Measurements from ENCODE around the gene PHF2. TPM values are rescaled to one million over a fixed set of nuclear protein-coding genes. Genes with fewer than 3 reads are reported as not detected.

Gene PHF2
- polyA plus RNA-seq, 1 of the 3 experiments (the other 2 are of a cell fraction) = 11.2 TPM

DNA sequence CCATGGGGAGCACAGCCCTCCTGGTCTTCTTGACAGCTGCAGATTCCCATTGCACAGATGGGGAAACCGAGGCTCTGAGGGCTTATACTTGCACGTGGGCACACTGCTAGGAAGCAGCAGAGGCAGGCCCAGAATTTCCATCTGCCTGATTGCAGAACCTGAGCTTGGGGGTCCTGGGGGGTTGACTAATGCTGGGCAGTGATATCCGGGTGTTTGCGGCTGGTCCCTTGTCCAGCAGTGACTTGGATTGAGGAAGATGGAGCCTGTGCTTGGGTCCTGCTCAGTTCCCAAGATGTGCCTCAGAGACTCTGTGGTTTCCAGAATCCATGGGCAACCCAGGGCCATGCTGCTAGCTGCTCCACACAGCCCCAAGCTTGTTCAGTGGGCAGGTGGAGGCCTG lies 91.2 kb downstream of the PHF2 start:
- Histone ChIP-seq H3K9me2 (no peaks in the 10 kb centered on the region), H3K4me3 (ENCODE audit: low read depth in 2 of 2, low read length in 1 of 2) (no peak overlapping the region), H3K4me2 (no peak overlapping the region), H3K36me3 (replicated peaks in 1 of 2; ENCODE audit: control insufficient read depth in 1 of 2, insufficient read depth in 2 of 2, low read length in 1 of 2) (peaks cover 0 to 3% of the 10 kb centered on the region in 2 experiments), H3K4me1 (ENCODE audit: control insufficient read depth in 1 of 2, insufficient read depth in 2 of 2, low read depth in 1 of 2, low read length in 1 of 2) (no peaks in the 10 kb centered on the region; a peak in 1 of 4 replicates), H3K79me2 (ENCODE audit: insufficient read depth) (no peaks in the 10 kb centered on the region), H3K9ac (no peak overlapping the region), H4K20me1 (ENCODE audit: insufficient read depth) (peaks cover 11% of the 10 kb centered on the region; the same call in 1 of the 2 replicates), H3K9me3 (no peaks in the 10 kb centered on the region), H2AFZ (ENCODE audit: low read depth) (no peak overlapping the region), H3K27ac (ENCODE audit: low read depth in 2 of 2, low read length in 1 of 2) (no peak overlapping the region), H3K27me3 (ENCODE audit: insufficient read depth) (no peaks in the 10 kb centered on the region), H3F3A (replicated peaks; ENCODE audit: insufficient read depth) (no peaks in the 10 kb centered on the region)
- TF ChIP-seq RAD21 (IDR thresholded peaks at IDR 0.05; ENCODE audit: low read length) (no peak), FOSL2 (IDR thresholded peaks at IDR 0.05; ENCODE audit: borderline replicate concordance, low read depth) (no peak), TEAD4 (IDR thresholded peaks at IDR 0.05; ENCODE audit: borderline replicate concordance, insufficient read depth) (no peak), MXI1 (IDR thresholded peaks at IDR 0.05; ENCODE audit: low read depth, low read length) (no peak), PBX3 (IDR thresholded peaks at IDR 0.05) (no peak)
- ChIA-PET CTCF (interaction anchor here (1.1 to 4.1 kb wide), 3 partner anchors 12 to 347 kb away, joined by 3 to 24 read pairs (median 4); no protein-coding TSS in a partner anchor), POLR2A (no interaction called here)
- no peak for DNase-seq
- WGBS (ENCODE audit: low lambda C conversion rate) = 71% methylated on average over 2 of the region's 4 CpGs

GRCh38 chr9:93668261-93668871 lies 92.0 kb downstream of the PHF2 start:
- H2AFZ ChIP-seq (ENCODE audit: low read depth) = no peak overlapping the region
- no peak overlapping the region for H3K4me2 ChIP-seq
- peaks cover 14% of the 10 kb centered on the region; the same call in 1 of the 2 replicates for H4K20me1 ChIP-seq (ENCODE audit: insufficient read depth)
- no peaks in the 10 kb centered on the region for H3K36me3 ChIP-seq (replicated peaks in 1 of 2; ENCODE audit: control insufficient read depth in 1 of 2, insufficient read depth in 2 of 2, low read length in 1 of 2)
- H3K79me2 ChIP-seq (ENCODE audit: insufficient read depth) = no peaks in the 10 kb centered on the region
- DNase-seq = no peak
- H3K27me3 ChIP-seq (ENCODE audit: insufficient read depth) = no peaks in the 10 kb centered on the region
- H3K9me2 ChIP-seq = no peaks in the 10 kb centered on the region
- no peaks in the 10 kb centered on the region for H3F3A ChIP-seq (replicated peaks; ENCODE audit: insufficient read depth)
- 89% methylated on average over 8 of the region's 12 CpGs for WGBS (ENCODE audit: low lambda C conversion rate)
- peaks cover 0 to 6% of the 10 kb centered on the region in 2 experiments; a peak in 1 of 4 replicates for H3K4me1 ChIP-seq (ENCODE audit: control insufficient read depth in 1 of 2, insufficient read depth in 2 of 2, low read depth in 1 of 2, low read length in 1 of 2)
- POLR2A ChIA-PET = no interaction called here
- no peak overlapping the region for H3K27ac ChIP-seq (ENCODE audit: low read depth in 2 of 2, low read length in 1 of 2)
- no peaks in the 10 kb centered on the region for H3K9me3 ChIP-seq
- H3K9ac ChIP-seq = no peak overlapping the region
- CTCF ChIA-PET = interaction anchor here (1.1 to 4.1 kb wide), 3 partner anchors 12 to 346 kb away, joined by 3 to 24 read pairs (median 4); no protein-coding TSS in a partner anchor
- no peak overlapping the region for H3K4me3 ChIP-seq (ENCODE audit: low read depth in 2 of 2, low read length in 1 of 2)
- TF ChIP-seq RCOR1 (IDR thresholded peaks at IDR 0.05; ENCODE audit: low read length) = no peak
- TF ChIP-seq CTCF (IDR thresholded peaks at IDR 0.05) = no peak
- no peak for TF ChIP-seq RFX5 (IDR thresholded peaks at IDR 0.05; ENCODE audit: low read length)
- no peak for TF ChIP-seq REST (IDR thresholded peaks at IDR 0.05; ENCODE audit: low read depth, low read length)
- no peak for TF ChIP-seq TAF1 (IDR thresholded peaks at IDR 0.05; ENCODE audit: borderline replicate concordance, low read depth, low read length)
- TF ChIP-seq FOSL2 (IDR thresholded peaks at IDR 0.05; ENCODE audit: borderline replicate concordance, low read depth) = no peak
- no peak for TF ChIP-seq POLR2AphosphoS5 (IDR thresholded peaks at IDR 0.05; ENCODE audit: low read depth, low read length)
- TF ChIP-seq MAX (IDR thresholded peaks at IDR 0.05; ENCODE audit: low read depth) = no peak
- no peak for TF ChIP-seq YY1 (IDR thresholded peaks at IDR 0.05; ENCODE audit: low read depth)
- TF ChIP-seq GABPA (IDR thresholded peaks at IDR 0.05; ENCODE audit: low read depth) = no peak
- TF ChIP-seq GATA2 (CRISPR knock-in tag; IDR thresholded peaks at IDR 0.05) = no peak
- no peak for TF ChIP-seq MEF2A (IDR thresholded peaks at IDR 0.05; ENCODE audit: borderline replicate concordance, low read depth)
- TF ChIP-seq SIN3A (IDR thresholded peaks at IDR 0.05; ENCODE audit: borderline replicate concordance, low read depth, low read length) = no peak
- TF ChIP-seq IRF3 (IDR thresholded peaks at IDR 0.05; ENCODE audit: low read depth, low read length) = no peak

Measured in SK-N-SH (cell line).